BJ (cell line): ENCODE data around the gene CLEC4E. TPM values are rescaled to one million over a fixed set of nuclear protein-coding genes. Genes with fewer than 3 reads are reported as not detected.

Source experiments
- CTCF ChIA-PET: fragments of 350-600 bp; formaldehyde crosslinking; extraction: SDS; loops from one replicate; lab custom pipeline; 2021; ENCODE audit warnings: antibody characterized with exemption, inconsistent platforms; lab: Yijun Ruan, JAX
- POLR2A ChIA-PET: fragments of 300-600 bp; sonication (Branson Sonifier 250); formaldehyde crosslinking; extraction: SDS; loops from one replicate; lab custom pipeline; 2021; ENCODE audit warnings: antibody characterized with exemption; lab: Charles Lee
- DNase-seq: peaks from one replicate; pipeline ENCODE4 v3.0.0-alpha.2; 2011; ENCODE audit warnings: low read depth
- H3K27me3 ChIP-seq: 2 replicates; pipeline ENCODE4 v1.6.0; 2011; ENCODE audit warnings: low read length; ENCODE audit not compliant: control insufficient read depth, insufficient read depth
- H3K36me3 ChIP-seq: 2 replicates; pipeline ENCODE4 v1.5.1; 2011; ENCODE audit warnings: low read length; ENCODE audit not compliant: control insufficient read depth, insufficient read depth
- H3K4me3 ChIP-seq: 2 replicates; pipeline ENCODE4 v1.5.1; 2011; ENCODE audit warnings: low read depth, mild to moderate bottlenecking, control low read depth, low read length
- CTCF ChIP-seq: IDR thresholded peaks from 2 replicates; pipeline ENCODE4 v1.5.1; 2011; ENCODE audit warnings: low read depth, mild to moderate bottlenecking, control low read depth, inconsistent platforms, low read length, moderate library complexity; ENCODE audit not compliant: insufficient read depth
- polyA plus RNA-seq: library from polyadenylated mRNA; depleted of rRNA; stranded (reverse); fragments of >200 nt; gene quantifications from 2 replicates; pipeline ENCODE4 v1.2.3, GENCODE V29; 2011

The CLEC4E gene
- polyA plus RNA-seq, 1 experiment: not detected

GRCh38 chr12:8517971-8518370 is 22.7 kb downstream of the CLEC4E start:
- CTCF ChIA-PET: no interaction called here

GRCh38 chr12:8513256-8513655 is 27.4 kb downstream of the CLEC4E start, which contains the start of gene CLEC4D:
Gene CLEC4D (plus strand): TSS chr12:8513503. CDS start chr12:8513733, 230 bp downstream.
- no peak for TF ChIP-seq CTCF
- Histone ChIP-seq H3K4me3 (no peak within 1 kb of the TSS), H3K36me3 (no peaks in the 10 kb centered on the region), H3K27me3 (no peaks in the 10 kb centered on the region)
- DNase-seq: no peak
- ChIA-PET CTCF (no interaction called here), POLR2A (no interaction called here)

More at GRCh38 chr12:8517971-8518370, 22.7 kb downstream of the CLEC4E start:
- no peak for TF ChIP-seq CTCF
- DNase-seq: no peak
- Histone ChIP-seq H3K36me3 (no peaks in the 10 kb centered on the region), H3K4me3 (no peak overlapping the region), H3K27me3 (no peaks in the 10 kb centered on the region)
- POLR2A ChIA-PET: no interaction called here

DNA sequence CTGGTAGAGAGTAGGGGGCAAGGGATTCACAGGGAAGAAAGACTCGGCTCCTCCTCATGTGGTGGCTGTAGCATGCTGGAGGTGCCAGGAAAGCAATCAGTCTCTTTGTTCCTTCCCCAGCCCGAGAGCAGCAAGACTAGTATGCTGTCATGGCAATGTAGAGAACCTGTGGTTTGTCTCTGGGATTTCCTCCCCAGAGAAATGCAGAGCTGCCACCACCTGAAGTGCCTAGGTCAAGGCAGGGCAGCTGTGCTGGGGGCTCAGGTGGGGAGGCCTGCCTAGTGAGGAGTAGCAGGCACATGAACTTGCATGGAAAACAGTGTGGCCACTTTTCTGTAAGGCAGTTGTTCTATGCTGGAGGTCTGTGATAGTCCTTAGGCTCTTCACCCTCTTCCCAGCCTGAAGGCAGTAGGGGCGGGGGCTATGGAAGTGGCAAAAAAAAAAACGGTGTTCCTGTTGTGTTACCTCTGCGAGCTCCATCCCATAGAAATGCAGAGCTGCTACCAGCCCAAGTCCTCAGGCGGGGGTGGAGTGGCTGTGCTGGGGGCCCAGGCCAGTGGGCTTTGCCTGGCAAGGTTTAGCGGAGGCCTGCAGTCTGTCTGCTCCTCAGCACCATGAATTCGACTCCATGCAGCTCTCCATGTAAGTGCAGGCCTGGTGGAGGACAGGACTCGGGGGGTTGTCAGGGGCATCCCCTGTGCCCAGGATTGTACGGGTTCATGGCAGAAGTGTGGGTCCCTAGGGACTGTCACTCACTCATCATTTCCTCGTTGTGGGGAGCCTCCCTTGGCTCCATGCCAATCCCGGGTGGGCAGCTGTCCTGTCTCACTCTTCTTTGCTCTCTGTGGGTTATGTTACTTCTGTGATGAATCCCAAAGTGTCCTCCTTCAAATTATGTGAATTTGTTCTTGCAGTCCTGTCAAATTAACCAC is 31.5 kb downstream of the CLEC4E start:
- POLR2A ChIA-PET: no interaction called here
- no peaks in the 10 kb centered on the region for H3K27me3 ChIP-seq

GRCh38 chr12:8508223-8508622 is 32.5 kb downstream of the CLEC4E start:
- POLR2A ChIA-PET: no interaction called here
- Histone ChIP-seq H3K27me3 (no peaks in the 10 kb centered on the region), H3K4me3 (no peak overlapping the region), H3K36me3 (no peaks in the 10 kb centered on the region)
- no peak for TF ChIP-seq CTCF
- DNase-seq: no peak
- CTCF ChIA-PET: no interaction called here

More for the DNA sequence above, 31.5 kb downstream of the CLEC4E start:
- DNase-seq: no peak
- no peaks in the 10 kb centered on the region for H3K36me3 ChIP-seq
- no peak for TF ChIP-seq CTCF
- CTCF ChIA-PET: interaction anchor here (1.9 kb wide), 1 partner anchor 35 kb away, joined by 5 read pairs; no protein-coding TSS in a partner anchor
- H3K4me3 ChIP-seq: no peak overlapping the region

DNA sequence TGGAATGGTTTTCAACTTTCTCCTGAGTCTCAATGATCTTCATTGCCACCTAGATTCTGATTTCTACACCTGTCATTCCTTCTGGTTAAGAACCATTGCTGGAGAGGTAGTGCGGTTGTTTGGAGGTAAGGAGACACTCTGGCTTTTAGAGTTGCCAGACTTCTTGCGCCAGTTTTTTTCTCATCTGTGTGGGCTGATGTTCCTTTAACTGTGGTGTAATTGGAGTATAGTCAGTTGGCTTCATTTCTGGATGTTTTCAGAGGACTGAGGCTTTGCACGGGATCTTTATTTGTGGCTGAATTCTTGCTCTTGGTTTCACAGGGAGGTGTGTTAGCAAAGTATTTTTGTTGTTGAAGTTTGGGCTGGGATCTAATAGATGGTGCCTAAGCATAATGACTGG is 33.1 kb downstream of the CLEC4E start:
- no peak overlapping the region for H3K4me3 ChIP-seq
- ChIA-PET POLR2A (no interaction called here), CTCF (no interaction called here)
- DNase-seq: no peak
- no peaks in the 10 kb centered on the region for H3K36me3 ChIP-seq
- TF ChIP-seq CTCF: no peak
- no peaks in the 10 kb centered on the region for H3K27me3 ChIP-seq
